Activated CD8-positive, alpha-beta memory T cell treated with anti-CD3 and anti-CD28 coated beads, Interleukin-2, amount 50 U/mL, for 1 hour (primary cell): ENCODE data around the gene KAT5.
"Not testable (repeated sequence)": the region's sequence is repeated elsewhere in the genome, so short reads cannot be mapped to it uniquely, and the experiment has no call there.

Experiments
- DNase-seq: peaks from one replicate; pipeline ENCODE4 v3.0.0-alpha.2; 2020; ENCODE audit errors: extremely low read depth

The KAT5 gene

GRCh38 chr11:65711785-65712632 lies at the start of gene KAT5:
KAT5 (plus strand) TSS chr11:65712252; CDS start chr11:65712268, 16 bp downstream.
- peak; percentile 90 for DNase-seq

DNA sequence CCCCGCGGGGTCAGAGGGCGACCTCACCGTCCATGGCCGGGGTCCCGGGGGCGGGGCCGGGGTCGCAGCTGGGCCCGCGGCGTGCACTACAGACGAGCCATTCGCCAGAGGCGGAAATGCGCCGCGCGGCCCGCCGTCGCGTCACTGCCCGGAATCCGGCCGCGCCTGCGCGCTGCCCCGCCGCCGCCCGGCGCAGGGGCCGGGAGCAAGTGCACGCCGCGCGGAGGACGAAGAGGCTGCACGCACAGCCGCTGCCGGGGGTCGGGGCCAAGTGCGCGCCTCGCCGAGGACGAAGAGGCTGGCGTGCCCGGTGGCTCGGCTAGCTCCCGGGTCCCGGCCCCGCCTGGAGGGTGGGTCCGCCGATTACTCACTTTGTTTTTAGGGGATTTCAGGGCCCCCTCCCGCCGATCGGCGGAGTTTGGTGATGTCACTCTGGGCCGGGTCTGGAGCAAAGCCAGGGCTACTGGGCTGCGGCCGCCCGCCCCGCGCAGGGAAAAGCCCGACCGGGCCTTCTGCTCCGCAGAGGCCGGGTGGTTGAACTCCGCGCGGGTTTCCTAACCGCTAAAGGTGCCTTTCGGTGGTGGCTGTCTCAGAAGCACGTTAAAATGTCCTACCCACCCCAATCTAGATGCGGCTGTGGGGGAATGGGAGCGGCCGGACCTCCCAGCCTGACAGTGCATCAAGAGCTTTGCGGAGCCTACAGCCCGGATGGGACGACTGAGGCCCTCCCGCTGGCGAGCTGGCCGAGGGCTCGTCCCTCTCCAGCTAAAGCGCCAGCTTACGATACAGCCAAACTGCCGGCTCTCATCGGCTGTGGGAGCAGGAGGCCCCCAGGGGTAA lies 49.0 kb upstream of the KAT5 start, which contains the start of gene RELA:
Gene RELA (minus strand): TSS at position 118 of the 840 bp plus-strand sequence. CDS start 84 bp downstream, at position 34.
- peak; percentile 69 for DNase-seq

DNA sequence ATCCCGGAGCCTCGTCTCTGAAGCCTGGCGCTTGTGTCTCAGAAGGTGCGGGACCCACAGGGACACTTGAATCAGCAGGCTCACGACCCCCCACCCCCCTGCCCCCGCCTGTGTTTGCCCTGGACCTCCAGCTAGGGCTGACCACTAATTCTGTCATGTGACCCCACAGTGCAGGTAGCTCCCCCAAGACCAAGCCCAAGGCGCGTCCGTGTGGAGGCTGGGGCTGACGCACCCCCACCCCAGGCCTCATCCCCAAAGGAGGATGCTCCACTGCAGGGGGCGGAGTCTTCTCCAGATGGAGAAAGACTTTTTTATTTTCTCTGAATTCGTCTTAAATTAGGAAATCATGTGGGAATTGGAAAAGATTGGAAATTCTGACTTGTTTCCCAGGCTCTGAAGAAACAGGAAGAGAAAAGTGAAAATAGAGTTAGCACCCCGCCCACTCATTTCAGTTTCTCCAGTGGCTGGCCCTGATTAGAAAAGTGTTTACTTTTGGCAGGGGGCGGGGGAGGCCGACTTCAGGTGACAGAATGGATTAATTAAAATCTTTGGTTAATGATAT lies 48.3 kb upstream of the KAT5 start:
- DNase-seq, result no peak

GRCh38 chr11:65672180-65672860 lies 39.7 kb upstream of the KAT5 start:
- DNase-seq, result no peak

GRCh38 chr11:65672982-65673381 lies 39.1 kb upstream of the KAT5 start:
- DNase-seq, result no peak

GRCh38 chr11:65680192-65680743 lies 31.8 kb upstream of the KAT5 start:
- no peak for DNase-seq

DNA sequence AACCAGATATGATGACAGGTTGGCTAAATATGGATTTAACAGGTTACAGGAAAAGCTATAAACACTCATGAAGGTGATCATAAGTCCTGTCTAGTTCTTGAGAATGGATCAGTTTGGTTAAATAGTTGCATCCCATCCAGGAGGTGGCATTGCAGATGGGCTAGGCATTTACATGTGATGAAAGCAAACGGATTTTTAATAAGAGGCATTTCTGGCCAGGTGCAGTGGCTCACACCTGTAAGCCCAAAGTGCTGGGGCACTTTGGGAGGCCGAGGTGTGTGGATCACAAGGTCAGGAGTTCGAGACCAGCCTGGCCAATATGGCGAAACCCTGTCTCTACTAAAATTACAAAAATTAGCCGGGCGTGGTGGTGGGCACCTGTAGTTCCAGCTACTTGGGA lies 28.6 kb upstream of the KAT5 start:
- DNase-seq, result not testable (repeated sequence)

DNA sequence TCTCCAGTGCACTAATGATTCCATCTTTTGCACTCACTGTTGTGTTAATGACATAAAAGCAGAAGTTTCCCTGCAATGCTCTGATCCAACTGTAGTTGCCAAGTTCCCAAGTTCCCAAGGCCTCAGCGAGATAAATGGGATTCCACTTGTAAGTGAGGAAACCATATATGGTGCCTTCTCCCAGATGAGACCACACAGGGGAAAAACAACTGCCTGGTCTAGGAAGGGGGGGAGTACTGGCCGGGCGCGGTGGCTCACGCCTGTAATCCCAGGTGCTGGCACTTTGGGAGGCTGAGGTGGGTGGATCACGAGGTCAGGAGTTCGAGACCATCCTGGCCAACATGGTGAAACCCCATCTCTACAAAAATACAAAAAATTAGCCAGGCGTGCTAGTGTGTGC lies 26.1 kb upstream of the KAT5 start:
- no peak for DNase-seq

- not testable (repeated sequence) for DNase-seq
These were observed 20.2 kb upstream of the KAT5 start for GRCh38 chr11:65691847-65692246.

DNA sequence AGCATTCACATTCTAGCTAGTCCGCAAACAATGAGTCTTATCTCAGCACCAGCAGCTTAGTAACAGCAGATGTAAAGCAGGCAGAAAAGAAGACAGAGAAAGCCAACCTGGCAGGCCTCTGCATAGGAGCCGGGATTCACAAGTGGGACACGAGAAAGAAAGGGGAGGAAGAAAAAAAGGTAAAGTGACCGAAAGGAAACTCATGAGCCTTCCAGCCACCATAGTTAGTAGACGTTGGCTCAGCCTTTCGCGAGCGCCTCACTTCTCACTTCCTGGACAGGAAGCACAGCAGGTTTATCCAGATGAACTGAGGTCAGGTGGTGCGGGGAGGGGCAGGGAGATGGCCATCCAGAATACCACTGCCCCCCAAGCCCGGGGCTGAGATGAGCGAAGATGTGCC lies 19.7 kb upstream of the KAT5 start:
- DNase-seq, result no peak

- no peak for DNase-seq
These were observed 16.4 kb upstream of the KAT5 start for GRCh38 chr11:65695459-65696241.

DNA sequence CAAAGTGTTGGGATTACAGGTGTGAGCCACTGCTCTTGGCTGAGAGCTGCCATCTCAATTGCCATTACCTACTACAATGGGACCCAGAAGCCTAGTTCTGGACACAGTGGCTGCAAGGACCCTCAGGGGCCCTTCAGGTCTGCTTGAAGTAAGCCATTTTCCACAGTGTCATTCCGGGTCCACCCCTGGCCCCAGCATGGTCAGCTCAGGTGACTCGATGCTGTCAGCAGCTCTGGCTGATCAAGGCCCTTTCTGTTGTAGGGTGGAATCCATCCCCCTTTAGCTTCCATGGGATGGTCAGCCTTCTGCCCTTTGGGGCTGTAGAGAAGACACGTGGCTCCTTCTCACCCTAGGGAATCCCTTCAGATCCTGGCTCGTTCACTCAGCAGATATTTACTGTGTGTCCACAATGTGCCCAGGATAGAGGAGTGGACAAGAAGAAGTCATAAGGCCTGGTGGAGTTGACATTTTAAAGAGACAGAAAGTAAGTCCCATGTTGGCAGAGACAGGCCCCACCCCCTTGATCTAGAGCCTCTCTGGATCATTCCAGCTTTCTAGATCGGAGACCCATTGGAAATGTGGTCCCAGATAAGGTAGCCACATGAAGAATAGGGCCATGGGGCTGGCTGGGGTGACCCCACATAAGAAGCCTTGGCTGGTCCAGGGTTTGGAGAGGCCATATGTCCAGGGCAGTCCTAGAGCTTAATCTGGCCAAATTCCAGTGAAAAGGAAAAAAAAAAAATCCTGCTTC lies 15.1 kb upstream of the KAT5 start:
- DNase-seq, result no peak

DNA sequence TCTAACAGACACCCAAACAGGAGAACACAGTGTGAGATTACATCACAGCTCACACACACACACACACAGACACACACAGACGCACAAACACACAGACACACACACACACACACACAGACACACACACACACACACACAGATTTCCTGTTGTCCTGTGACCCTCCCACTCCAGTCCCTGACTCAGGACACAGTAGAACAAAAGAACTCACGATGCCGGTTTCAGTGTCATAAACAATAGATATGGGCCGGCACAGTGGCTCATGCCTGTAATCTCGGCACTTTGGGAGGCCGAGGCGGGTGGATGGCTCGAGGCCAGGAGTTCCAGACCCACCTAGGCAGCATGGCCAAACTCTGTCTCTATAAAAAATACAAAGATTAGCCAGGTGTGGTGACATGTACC lies 13.8 kb upstream of the KAT5 start:
- no peak for DNase-seq

DNA sequence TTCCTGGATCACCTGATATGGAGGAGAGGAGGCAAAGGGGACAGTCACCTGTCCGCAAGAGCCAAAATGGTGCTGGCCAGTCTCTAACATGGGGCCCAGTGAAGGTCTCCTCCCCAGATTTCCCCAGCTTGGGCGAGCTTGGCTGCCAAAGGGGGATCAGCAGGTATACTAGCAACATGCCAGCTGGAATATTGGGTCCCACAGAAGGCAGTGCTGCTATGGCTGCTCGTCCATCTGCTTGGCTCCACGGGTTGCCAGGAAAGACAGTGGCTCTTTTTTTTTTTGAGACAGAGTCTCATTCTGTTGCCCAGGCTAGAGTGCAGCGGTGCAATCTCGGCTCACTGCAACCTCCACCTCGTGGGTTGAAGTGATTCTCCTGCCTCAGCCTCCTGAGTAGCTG lies 12.7 kb upstream of the KAT5 start:
- no peak for DNase-seq

GRCh38 chr11:65700399-65700798 lies 11.7 kb upstream of the KAT5 start:
- no peak for DNase-seq

- DNase-seq, result no peak
These were observed 10.4 kb upstream of the KAT5 start for GRCh38 chr11:65701686-65702085.

- no peak for DNase-seq
These were observed 8.2 kb upstream of the KAT5 start for GRCh38 chr11:65703846-65704245.

- peak; percentile 45 for DNase-seq
These were observed 5.7 kb upstream of the KAT5 start for GRCh38 chr11:65706303-65706763.

DNA sequence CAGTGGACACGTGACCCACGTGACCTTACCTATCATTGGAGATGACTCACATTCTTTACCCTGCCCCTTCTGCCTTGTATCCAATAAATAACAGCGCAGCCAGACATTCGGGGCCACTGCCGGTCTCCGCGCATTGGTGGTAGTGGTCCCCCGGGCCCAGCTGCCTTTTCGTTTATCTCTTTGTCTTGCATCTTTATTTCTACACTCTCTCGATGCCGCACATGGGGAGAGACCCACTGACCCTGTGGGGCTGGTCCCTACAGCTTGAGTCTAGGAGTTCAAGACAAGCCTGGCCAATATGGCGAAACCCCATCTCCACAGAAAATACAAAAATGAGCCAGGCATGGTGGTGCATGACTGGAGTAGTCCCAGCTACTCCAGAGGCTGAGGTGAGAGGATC lies 5.0 kb upstream of the KAT5 start:
- not testable (repeated sequence) for DNase-seq

GRCh38 chr11:65708451-65708850 lies 3.6 kb upstream of the KAT5 start:
- DNase-seq, result no peak
